D721Med (cell line): Measurements from ENCODE around the gene HYDIN.

ENCODE experiments used
- DNase-seq: peaks from one replicate; pipeline ENCODE4 v3.0.0; 2011; ENCODE audit warnings: low spot score; ENCODE audit not compliant: insufficient read length
- FAIRE-seq: peaks from 2 replicates; lab custom pipeline; 2011; peaks lifted over from hg19 to GRCh38; lab: Jason Lieb, UNC
- TF ChIP-seq, protein P1 (sequence below): IDR thresholded peaks from 2 replicates; pipeline ENCODE4 v1.5.1; 2012; ENCODE audit warnings: mild to moderate bottlenecking, control low read depth; ENCODE audit not compliant: insufficient read depth; ENCODE audit errors: missing control alignments

HYDIN gene

DNA sequence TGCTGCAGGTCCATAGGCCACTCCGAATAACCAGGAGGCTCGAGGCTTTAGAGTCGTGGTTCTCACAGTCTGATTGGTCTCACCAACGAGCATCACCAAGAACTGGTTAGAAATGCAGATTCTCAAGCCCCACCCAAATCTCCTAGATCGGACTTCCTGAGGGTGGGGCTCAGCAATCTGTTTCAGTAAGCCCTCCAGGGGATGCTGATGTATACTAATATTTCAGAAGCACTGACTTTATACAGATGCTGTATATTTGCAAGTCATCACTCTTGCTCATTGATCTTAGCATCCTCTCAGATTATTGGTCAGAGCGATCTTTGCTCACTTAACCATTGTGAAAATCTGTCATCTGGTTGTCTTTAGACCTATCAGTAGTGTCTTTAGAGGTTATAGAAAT lies 425.1 kb downstream of the HYDIN start:
- DNase-seq (no peak), FAIRE-seq (no peak)
- TF ChIP-seq, protein P1, sequence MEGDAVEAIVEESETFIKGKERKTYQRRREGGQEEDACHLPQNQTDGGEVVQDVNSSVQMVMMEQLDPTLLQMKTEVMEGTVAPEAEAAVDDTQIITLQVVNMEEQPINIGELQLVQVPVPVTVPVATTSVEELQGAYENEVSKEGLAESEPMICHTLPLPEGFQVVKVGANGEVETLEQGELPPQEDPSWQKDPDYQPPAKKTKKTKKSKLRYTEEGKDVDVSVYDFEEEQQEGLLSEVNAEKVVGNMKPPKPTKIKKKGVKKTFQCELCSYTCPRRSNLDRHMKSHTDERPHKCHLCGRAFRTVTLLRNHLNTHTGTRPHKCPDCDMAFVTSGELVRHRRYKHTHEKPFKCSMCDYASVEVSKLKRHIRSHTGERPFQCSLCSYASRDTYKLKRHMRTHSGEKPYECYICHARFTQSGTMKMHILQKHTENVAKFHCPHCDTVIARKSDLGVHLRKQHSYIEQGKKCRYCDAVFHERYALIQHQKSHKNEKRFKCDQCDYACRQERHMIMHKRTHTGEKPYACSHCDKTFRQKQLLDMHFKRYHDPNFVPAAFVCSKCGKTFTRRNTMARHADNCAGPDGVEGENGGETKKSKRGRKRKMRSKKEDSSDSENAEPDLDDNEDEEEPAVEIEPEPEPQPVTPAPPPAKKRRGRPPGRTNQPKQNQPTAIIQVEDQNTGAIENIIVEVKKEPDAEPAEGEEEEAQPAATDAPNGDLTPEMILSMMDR, result no peak

DNA sequence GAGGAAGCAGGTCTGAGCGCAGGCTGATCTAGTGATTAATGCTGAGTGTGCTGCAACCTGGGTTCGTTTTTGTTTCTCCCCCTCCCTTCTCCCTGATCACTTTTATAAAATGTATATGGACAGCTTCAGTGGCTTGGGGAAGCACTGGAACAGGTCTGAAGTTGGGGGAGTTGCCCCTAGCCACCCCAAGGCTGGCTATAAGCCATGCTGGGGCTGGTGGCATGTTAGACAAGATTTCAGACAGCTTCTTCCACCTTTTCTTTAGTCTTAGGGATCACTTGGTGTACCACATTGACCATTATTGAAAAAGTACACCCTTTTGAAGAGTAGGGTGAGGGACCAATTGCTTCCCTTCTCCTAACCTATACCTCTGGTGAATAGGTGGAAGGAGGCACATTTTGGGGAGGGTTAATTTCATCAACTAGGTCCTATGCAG lies 425.8 kb downstream of the HYDIN start:
- TF ChIP-seq, protein P1, result no peak
- no peak for DNase-seq
- no peak for FAIRE-seq

DNA sequence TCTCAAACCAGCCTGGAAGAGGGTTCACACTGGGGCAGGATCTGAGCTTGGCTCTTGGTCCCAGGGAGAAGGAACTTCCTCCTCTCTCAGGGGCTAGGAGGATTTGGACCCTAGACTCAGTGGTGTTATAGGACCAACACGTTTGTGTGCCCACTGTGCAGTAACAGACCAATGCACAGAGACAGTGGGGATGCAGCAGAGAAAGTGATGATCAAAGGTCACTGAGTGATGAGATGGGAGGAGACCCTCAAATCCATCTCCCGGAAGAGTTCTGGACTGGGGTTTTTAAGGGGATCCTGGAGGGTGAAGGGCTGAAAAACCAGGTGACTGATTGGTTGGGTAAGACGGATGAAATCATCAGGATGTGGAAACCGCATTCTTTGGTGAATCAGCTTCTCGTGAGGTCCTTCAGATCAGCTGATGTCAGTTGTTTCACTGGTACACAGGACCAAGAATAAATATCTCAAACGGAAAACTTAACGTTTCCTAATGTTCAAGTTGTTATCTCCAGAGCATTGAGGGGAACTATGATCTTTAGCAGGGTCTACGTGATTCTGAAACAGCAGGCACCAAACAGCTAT lies 426.3 kb downstream of the HYDIN start:
- FAIRE-seq (no peak), DNase-seq (no peak)
- TF ChIP-seq, protein P1, result no peak

DNA sequence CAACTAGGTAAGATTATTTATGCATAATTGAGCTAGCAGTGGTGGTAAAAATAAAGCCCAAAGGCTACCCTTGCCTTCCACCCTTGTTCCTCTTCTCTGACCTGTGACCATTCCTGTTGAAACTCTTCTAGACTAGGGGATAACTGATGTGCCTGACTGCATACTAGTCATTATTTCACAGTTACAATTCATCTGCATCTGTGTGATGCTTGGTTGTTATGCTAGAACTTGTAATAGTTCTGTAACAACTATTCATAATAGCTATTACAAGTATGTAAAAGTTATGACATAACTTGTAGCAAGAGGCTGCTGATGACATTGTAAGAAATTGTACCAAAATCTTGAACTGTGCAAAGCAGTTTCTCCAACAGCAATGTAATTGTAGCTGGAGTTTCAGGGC lies 427.2 kb downstream of the HYDIN start:
- no peak for DNase-seq
- FAIRE-seq, result no peak
- TF ChIP-seq, protein P1, result no peak

DNA sequence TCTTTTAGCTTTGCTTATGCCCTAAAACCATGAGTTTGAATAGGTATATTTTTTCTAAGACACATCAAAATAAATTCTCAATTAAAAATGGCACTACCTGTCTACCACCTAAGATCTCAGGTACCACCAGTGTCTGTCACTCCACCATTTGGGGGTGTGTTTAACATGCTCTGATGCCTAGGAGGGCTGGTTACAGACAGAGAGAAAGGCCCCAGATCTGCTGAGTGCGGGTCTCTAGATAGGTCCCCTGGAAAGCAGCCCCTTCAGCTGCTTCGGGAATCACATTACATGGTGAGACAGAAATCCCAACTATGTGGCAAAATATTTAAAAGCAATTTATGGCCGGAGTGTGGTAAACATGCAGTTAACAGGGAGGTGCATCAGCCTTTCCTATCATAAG lies 428.9 kb downstream of the HYDIN start:
- no peak for FAIRE-seq
- DNase-seq, result no peak
- TF ChIP-seq, protein P1, result no peak

DNA sequence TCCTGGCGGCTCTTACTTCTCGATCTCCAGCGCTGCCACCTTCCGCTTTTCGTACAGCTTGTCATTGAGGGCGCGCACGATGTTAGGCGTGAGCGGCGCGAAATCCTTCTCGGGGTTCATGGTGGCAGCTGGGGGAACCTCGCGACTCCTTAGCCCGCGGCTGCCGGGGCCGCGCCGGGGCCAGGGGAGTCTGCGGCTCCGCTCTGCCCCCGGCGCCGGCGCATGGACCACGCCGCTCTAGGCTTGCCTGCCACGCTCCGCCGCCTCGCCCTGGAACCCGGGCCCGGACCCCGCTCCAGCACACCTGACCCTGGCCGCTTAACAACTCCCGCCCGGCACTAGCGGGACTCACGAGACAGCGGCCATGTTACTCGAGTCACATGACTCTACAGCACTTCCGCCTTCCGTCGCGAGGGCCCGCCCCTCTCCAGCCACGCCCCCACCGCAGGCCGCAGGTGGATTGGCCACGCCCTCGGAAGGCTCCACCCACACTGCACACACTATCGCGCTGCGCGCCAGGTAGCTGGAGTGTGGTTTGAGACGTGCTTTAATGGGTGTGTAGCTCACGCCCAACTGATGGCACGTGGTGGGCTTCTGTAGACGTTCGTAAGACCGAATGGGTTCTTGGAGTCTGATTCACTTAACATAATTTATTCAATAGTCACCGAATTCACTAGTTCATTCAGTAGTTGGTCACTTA lies 429.6 kb downstream of the HYDIN start, which contains the start of gene VAC14:
Gene VAC14, minus strand, starts transcription at position 378 of the 700 bp plus-strand sequence. Its CDS starts 258 bp downstream, at position 120.
- DNase-seq (peak; percentile 80), FAIRE-seq (no peak)
- TF ChIP-seq, protein P1, result no peak

DNA sequence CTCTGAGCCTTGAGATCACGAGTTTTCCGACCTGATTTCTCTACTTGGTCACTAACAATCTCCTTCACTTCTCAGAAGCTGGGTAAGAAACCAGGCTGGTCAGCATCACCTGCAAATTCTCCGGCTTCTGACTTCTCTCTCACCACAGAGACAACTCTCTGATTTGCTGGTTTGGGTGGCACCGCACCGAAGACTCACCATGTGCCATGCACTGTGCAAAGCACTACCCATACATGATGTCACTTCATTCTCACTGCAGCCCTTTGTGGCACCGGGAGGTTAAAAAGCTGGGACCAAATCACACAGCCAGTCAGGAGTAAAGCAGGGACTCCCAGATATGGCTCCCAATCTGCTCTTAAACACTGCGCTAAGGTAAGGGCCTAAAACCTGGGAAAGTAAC lies 430.2 kb downstream of the HYDIN start:
- FAIRE-seq (no peak), DNase-seq (no peak)
- TF ChIP-seq, protein P1, result no peak
